ENCODE results near the gene DCPS.
"Not testable (repeated sequence)": the region's sequence is repeated elsewhere in the genome, so short reads cannot be mapped to it uniquely, and the experiment has no call there.

Gene DCPS

GRCh38 chr11:126358763-126359160, 54.9 kb downstream of the DCPS start:
- no peak for DNase-seq (ENCODE audit: low read depth in 1 of 2, low spot score in 1 of 2)

DNA sequence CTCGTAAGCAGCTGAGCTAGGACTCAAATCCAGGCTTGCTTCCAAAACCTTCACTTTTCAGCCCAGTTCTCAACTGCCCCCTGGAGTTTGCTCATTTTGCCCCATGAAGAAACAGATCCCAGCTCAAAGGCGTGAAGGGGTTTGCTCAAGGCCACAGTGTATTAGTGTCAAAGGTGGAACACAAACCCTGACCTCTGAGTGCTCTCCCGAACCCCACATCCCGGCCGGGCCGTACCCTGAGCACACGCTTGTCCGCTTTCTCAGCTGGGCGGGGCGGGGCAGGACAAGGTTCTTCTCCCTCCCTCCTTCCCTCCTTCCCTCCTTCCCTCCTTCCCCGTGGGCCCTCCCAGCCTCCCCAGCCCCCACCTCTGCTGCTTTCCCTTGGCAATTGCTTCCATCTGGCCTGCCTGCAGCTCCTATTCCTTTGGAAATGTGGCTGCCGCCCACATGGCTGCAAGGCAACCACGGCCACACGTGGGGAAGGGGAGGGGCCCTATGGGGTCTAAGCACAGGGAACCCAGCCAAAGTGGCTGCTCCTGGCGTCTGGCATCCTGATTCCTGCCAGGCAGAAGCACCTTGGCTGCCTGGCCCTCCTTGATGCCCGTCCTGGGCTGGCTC, 55.7 kb downstream of the DCPS start:
- DNase-seq (ENCODE audit: low read depth in 1 of 2, low spot score in 1 of 2), result no peak

DNA sequence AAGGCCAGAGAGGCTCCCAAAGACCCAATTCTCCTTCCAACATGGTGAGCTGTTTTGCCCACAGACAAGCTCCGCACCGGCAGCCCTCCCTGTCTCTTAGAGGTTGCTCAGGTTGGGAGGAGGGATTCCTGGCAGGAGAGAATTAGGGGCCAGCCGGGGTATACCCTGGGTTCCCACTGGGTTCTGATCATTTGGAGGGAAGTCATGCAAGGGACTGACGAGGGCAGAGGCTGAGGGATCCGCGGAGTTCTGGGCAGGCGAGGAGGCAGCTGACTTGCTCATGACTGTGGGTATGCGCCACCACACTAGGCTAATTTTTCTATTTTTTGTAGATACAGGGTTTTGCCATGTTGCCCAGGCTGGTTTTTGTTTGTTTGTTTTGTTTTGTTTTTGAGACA, 56.2 kb downstream of the DCPS start:
- no peak for DNase-seq (ENCODE audit: low read depth in 1 of 2, low spot score in 1 of 2)

DNA sequence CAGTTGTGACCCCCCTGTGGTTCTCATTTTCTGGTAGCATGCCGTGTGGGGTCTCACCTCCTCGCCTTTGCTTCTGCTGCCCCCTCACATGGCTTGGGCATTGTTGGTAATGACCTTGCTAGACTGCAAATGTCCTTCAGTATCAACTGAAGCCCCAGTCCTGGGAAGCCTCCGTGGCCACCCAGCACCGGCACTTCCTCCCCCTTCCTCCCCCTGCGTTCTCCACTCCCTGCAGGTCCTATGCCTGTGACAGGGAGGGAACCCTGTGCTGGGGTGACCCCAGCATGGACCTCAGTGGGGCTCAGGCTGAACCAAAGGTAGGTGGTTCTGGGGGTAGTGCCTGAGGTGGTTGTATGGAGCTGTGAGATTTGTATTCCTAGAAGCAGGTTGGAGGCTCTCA, 57.5 kb downstream of the DCPS start:
- DNase-seq (ENCODE audit: low read depth in 1 of 2, low spot score in 1 of 2), result no peak

DNA sequence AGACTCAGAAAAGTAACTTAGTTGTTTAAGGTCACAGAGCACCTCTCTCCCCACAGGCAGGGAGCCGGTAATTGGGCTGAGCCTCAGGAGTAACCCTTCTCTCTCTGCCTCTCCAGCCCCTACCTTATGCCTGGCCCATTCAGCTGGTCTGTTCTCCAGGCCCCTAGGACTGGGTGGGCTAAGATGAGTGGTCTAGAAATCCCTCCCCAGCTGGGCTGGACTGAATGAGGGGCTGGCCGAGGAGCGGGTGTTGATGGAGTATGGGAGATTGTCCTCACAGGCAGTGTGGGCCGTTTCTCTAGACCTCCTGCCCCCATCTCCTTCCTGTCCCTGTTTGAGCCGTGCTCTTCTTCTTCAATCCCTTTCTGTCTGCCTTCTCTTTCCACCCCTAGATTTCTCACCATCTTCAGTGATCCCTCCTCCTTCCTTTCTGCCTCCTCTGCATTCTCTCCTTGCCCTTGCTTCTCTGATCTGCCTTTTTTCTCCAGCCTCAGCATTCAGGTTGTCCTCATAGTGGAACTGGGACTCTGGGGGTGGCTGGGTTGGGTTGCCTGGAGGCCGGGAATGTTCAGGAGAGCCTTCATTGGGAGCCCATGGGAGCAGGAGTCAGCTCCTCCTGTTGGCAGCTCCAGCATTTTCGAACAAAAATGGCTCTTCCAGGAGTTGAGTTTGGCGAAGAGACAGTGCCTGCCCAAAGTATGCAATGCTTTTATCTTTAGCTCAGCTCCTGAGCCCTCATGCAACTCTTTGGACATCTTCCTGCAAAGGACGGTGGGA, 59.2 kb downstream of the DCPS start:
- no peak for DNase-seq (ENCODE audit: low read depth in 1 of 2, low spot score in 1 of 2)

- DNase-seq (ENCODE audit: low read depth in 1 of 2, low spot score in 1 of 2), result no peak
These were observed 59.9 kb downstream of the DCPS start for GRCh38 chr11:126363706-126364248.

DNA sequence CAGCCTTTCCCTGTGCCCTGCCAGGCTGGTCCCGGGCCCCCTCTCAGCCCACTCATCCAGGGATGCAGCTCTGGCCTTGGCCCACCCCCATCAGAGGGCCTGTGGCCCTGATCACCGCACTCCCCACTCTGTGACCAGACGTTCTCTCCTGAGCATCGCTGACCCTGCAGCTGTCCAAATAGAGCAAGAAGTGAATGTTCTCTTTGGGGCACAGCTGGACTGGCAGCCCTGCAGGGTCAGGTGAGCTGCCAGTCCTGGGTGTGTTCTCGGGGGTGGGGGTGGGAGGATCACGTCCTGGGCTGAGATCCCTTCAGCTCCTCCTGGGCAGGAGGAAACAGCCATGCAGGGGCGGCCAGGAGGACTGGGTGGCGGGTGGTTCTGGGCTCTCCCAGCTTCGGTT, 60.9 kb downstream of the DCPS start:
- DNase-seq (ENCODE audit: low read depth in 1 of 2, low spot score in 1 of 2), result not testable (repeated sequence)

- not testable (repeated sequence) for DNase-seq (ENCODE audit: low read depth in 1 of 2, low spot score in 1 of 2)
These were observed 61.6 kb downstream of the DCPS start for GRCh38 chr11:126365508-126365907.

GRCh38 chr11:126366064-126366822, 62.4 kb downstream of the DCPS start:
- no peak for DNase-seq (ENCODE audit: low read depth in 1 of 2, low spot score in 1 of 2)

- DNase-seq (ENCODE audit: low read depth in 1 of 2, low spot score in 1 of 2), result not testable (repeated sequence)
These were observed 63.2 kb downstream of the DCPS start for GRCh38 chr11:126366823-126367654.

- DNase-seq (ENCODE audit: low read depth in 1 of 2, low spot score in 1 of 2), result not testable (repeated sequence)
These were observed 63.9 kb downstream of the DCPS start for GRCh38 chr11:126367806-126368205.

- not testable (repeated sequence) for DNase-seq (ENCODE audit: low read depth in 1 of 2, low spot score in 1 of 2)
These were observed 64.7 kb downstream of the DCPS start for GRCh38 chr11:126368336-126369119.

GRCh38 chr11:126370016-126370415, 66.2 kb downstream of the DCPS start:
- no peak for DNase-seq (ENCODE audit: low read depth in 1 of 2, low spot score in 1 of 2)

GRCh38 chr11:126371595-126371994, 67.7 kb downstream of the DCPS start:
- no peak for DNase-seq (ENCODE audit: low read depth in 1 of 2, low spot score in 1 of 2)

DNA sequence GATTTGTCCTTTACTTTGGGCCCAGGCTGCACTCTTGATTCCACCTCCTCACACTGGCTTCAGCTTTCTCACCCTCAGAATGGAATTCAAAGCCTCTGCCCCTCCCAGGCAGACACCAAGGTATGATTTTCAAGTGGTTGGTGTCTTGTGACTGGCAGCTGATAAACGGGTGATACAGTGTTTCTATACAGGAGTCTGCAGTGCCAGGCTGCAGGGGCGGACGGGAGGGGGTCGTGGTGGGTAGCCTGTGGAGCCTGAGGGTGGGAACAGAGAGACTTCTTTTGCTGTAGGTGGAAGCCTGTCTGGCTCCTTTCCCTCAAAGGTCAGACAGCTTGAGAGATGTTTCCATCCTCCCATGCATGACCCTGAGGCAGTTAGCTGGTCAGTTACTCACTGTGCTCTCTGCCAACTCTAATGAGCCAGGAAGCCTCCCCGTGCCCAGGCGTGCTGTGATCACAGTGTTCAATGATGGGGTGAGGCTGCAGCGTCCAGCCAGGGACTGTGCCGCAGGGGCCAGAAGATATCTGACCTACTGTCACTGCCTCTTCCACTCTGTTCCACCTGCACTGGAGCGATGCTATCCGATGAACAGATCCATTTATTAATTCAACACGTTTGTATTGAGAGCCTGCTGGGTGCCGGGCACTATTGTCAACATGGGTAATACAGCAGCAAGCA, 69.7 kb downstream of the DCPS start:
- not testable (repeated sequence) for DNase-seq (ENCODE audit: low read depth in 1 of 2, low spot score in 1 of 2)

GRCh38 chr11:126374562-126375300, 70.9 kb downstream of the DCPS start:
- not testable (repeated sequence) for DNase-seq (ENCODE audit: low read depth in 1 of 2, low spot score in 1 of 2)

GRCh38 chr11:126375726-126376125, 71.9 kb downstream of the DCPS start:
- DNase-seq (ENCODE audit: low read depth in 1 of 2, low spot score in 1 of 2), result no peak

DNA sequence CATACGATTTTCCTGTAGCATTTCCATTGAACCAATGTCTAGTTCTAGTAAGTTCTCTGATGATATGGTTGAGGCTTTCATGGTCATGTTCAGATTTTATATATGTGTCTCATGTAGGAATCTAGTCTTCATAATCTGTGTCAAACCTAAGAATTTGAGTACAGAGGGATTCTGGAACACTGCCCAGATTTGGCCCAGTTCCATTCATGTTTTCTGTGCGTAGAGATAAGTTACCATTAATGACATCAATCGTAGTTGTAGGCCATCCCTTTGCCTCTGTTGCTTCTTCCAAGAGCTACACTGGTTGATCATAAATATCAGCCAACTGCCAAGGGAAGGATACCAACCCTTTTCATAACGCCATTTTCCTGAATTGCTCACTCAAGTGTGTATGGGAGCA, 74.9 kb downstream of the DCPS start:
- DNase-seq (ENCODE audit: low read depth in 1 of 2, low spot score in 1 of 2), result no peak

DNA sequence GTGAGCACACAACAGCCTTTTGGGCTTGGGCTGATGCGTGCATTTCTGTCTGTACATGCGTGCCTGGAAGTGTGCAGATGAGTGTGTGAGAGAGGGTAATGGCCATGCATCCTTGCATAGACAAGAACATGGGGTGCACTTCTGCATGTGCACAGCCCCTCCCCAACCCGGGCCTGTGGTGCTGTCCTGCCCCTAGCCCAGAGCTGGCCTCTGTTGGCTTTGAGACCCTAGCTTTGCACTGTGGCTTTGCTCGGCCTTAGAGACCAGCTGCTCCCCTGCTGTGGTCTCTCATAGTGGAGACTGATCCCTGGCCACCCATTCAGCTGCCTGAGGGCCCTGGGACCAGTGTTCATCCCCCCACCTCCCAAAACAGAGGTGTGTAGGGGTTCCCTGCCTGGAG, 77.0 kb downstream of the DCPS start:
- DNase-seq (ENCODE audit: low read depth in 1 of 2, low spot score in 1 of 2), result no peak
